Keratinocyte (primary cell): ENCODE measurements around the gene NT5DC1.

ENCODE experiments used
- EZH2 ChIP-seq: IDR thresholded peaks from one replicate; pipeline ENCODE4 v1.6.1; 2012; ENCODE audit warnings: inconsistent platforms, mild to moderate bottlenecking, low read length, moderate library complexity
- TF ChIP-seq, protein P1 (sequence below), 3 experiments: IDR thresholded peaks in 1 of 3; conservative IDR thresholded peaks in 1 of 3; optimal IDR thresholded peaks in 1 of 3; 2 replicates in 2 of 3; 3 replicates in 1 of 3; pipeline versions ENCODE3 to v1.5.1; 2011; ENCODE audit warnings: low read length in 3 of 3, mild to moderate bottlenecking in 3 of 3, moderate library complexity in 2 of 3, control low read depth in 1 of 3, inconsistent platforms in 1 of 3; ENCODE audit not compliant: insufficient read depth in 2 of 3; ENCODE audit errors: extremely low read depth in 1 of 3

- no peak for TF ChIP-seq EZH2
- TF ChIP-seq, protein P1, sequence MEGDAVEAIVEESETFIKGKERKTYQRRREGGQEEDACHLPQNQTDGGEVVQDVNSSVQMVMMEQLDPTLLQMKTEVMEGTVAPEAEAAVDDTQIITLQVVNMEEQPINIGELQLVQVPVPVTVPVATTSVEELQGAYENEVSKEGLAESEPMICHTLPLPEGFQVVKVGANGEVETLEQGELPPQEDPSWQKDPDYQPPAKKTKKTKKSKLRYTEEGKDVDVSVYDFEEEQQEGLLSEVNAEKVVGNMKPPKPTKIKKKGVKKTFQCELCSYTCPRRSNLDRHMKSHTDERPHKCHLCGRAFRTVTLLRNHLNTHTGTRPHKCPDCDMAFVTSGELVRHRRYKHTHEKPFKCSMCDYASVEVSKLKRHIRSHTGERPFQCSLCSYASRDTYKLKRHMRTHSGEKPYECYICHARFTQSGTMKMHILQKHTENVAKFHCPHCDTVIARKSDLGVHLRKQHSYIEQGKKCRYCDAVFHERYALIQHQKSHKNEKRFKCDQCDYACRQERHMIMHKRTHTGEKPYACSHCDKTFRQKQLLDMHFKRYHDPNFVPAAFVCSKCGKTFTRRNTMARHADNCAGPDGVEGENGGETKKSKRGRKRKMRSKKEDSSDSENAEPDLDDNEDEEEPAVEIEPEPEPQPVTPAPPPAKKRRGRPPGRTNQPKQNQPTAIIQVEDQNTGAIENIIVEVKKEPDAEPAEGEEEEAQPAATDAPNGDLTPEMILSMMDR (optimal IDR thresholded peaks at IDR 0.05 in 1 of 3, IDR thresholded peaks at IDR 0.05 in 1 of 3, conservative IDR thresholded peaks at IDR 0.05 in 1 of 3; ENCODE audit: extremely low read depth in 1 of 3, insufficient read depth in 2 of 3, low read length in 3 of 3), result no peak
Measured at GRCh38 chr6:116158641-116159040, 58.0 kb downstream of the NT5DC1 start.
